Lower lobe of right lung (tissue), 2 donors: Measurements from ENCODE around the gene SERPINI2. TPM values are rescaled to one million over a fixed set of nuclear protein-coding genes. Genes with fewer than 3 reads are reported as not detected.
A peak's percentile ranks its signal among the peaks of the same experiment; 100 is the strongest.

Experiments
- ATAC-seq, 2 donors: fragments of 200-7000 bp; cut with Tn5 transposase; one replicate each; pipeline ENCODE4 v1.9.1; 2020 to 2022; ENCODE audit warnings: mild to moderate bottlenecking in 2 of 2, moderate library complexity in 2 of 2
- DNase-seq: peaks from one replicate; pipeline ENCODE4 v3.0.0-alpha.2; 2020
- H3K27ac ChIP-seq: fragments of 200-600 bp; one replicate; pipeline ENCODE4 v1.8.0; 2022
- H3K27me3 ChIP-seq: fragments of 200-600 bp; one replicate; pipeline ENCODE4 v1.8.0; 2022; ENCODE audit warnings: low read depth
- H3K36me3 ChIP-seq: fragments of 200-600 bp; one replicate; pipeline ENCODE4 v1.8.0; 2022; ENCODE audit warnings: mild to moderate bottlenecking
- H3K4me1 ChIP-seq: fragments of 200-600 bp; one replicate; pipeline ENCODE4 v1.8.0; 2022
- H3K4me3 ChIP-seq: fragments of 200-600 bp; one replicate; pipeline ENCODE4 v1.8.0; 2022; ENCODE audit warnings: mild to moderate bottlenecking
- H3K9me3 ChIP-seq: fragments of 200-600 bp; one replicate; pipeline ENCODE4 v1.8.0; 2022
- intact Hi-C: fragments of 100-400 bp; cut with DNase I; formaldehyde crosslinking; loops from one replicate; pipeline ENCODE4 v1.11.0; 2022
- total RNA-seq: library from RNA; stranded (reverse); fragmentation: NEBNext Ultra II Directional; extraction: Animal tissue kit (Norgen Biotek cat#: 25700); gene quantifications from one replicate; pipeline ENCODE4 v1.2.1, GENCODE V29; 2021
- TF ChIP-seq, protein P1 (sequence below): fragments of 200-600 bp; IDR thresholded peaks from one replicate; pipeline ENCODE4 v1.8.0; 2022; ENCODE audit warnings: antibody characterized with exemption, mild to moderate bottlenecking
- donor health status: DM: no; HTN: yes; CAD: no; lungs with severe emphysema.

SERPINI2 gene
- total RNA-seq, 1 donor from 2014 or later = 2.3 TPM

DNA sequence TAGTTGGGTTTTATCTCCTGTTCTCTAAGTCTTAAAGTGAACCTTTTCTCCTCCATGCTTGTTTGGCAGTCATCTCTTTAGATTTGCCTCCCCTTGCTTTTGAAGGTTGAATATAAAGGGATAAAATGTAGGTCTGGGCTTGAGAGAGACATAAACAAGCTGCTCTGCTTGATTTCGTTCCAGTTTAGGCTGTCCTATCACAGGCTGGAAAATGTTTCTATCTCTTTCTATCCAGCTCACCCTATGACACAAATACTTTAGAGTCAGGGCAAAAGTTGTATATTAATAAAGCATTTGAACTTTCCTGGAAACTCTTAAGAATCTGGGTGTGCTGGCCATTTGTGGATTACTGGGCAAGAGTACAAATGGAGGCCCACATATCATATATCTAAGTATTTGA, 64.2 kb downstream of the SERPINI2 start:
- no peak overlapping the region for H3K4me3 ChIP-seq
- H3K9me3 ChIP-seq = no peaks in the 10 kb centered on the region
- intact Hi-C loops = no loop called here
- H3K36me3 ChIP-seq = no peaks in the 10 kb centered on the region
- DNase-seq = no peak
- H3K27me3 ChIP-seq = no peaks in the 10 kb centered on the region
- H3K4me1 ChIP-seq = no peaks in the 10 kb centered on the region
- ATAC-seq = no peak
- H3K27ac ChIP-seq = no peak overlapping the region
- TF ChIP-seq, protein P1, sequence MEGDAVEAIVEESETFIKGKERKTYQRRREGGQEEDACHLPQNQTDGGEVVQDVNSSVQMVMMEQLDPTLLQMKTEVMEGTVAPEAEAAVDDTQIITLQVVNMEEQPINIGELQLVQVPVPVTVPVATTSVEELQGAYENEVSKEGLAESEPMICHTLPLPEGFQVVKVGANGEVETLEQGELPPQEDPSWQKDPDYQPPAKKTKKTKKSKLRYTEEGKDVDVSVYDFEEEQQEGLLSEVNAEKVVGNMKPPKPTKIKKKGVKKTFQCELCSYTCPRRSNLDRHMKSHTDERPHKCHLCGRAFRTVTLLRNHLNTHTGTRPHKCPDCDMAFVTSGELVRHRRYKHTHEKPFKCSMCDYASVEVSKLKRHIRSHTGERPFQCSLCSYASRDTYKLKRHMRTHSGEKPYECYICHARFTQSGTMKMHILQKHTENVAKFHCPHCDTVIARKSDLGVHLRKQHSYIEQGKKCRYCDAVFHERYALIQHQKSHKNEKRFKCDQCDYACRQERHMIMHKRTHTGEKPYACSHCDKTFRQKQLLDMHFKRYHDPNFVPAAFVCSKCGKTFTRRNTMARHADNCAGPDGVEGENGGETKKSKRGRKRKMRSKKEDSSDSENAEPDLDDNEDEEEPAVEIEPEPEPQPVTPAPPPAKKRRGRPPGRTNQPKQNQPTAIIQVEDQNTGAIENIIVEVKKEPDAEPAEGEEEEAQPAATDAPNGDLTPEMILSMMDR = no peak

DNA sequence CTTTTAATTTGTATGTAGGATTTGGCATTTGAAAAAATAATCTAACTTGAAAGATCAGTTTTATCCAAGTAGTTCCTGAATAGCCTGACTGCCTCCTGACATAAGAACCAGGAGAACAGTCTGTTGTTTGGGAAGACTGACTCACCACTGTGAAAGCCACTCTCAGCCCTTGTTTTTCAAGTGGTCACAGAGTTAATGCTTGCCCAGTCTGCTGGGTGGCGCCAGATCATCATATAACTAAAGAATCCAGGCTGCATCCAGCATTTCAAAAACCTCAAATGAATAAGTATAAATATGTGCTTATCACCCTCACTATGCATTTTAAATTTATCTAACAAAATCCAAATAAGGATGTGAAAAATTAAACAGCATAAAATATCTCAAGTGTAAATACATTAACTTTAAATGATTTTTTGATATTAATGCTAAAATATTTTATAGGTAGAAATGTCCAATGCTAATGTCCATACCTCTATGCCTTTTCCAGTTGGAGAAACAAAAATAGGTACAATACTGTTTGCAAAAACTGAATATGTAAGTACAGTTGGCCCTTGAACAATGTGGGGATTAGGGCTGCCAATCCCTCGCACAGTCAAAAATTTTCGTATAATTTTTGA, 66.9 kb downstream of the SERPINI2 start:
- ATAC-seq = peak; percentile 85 to 89
- no peak overlapping the region for H3K4me3 ChIP-seq
- no peak for DNase-seq
- H3K27me3 ChIP-seq = no peaks in the 10 kb centered on the region
- intact Hi-C loops = no loop called here
- no peaks in the 10 kb centered on the region for H3K4me1 ChIP-seq
- TF ChIP-seq, protein P1 = peak; percentile 27
- H3K27ac ChIP-seq = no peak overlapping the region
- H3K9me3 ChIP-seq = no peaks in the 10 kb centered on the region
- H3K36me3 ChIP-seq = no peaks in the 10 kb centered on the region

DNA sequence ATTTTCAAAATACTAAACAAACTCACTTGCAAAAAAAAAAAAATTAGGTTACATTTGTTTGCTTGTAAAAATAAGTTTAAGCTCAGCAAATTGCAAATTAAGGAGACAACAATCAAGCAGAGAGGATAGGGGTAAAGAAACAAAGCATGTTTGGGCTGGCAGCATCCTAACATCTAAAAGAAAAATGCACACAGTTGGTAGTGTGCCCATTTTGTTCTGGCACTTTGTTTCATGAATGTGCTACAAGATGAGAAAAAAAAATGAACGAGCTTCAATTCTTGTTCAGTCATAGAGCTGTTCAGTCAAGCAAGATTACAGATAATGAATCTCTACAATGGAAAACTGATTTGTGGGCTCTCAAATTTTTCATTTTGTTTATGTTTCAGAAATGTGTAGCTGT, 76.0 kb downstream of the SERPINI2 start:
- ATAC-seq = no peak
- Histone ChIP-seq H3K27me3 (no peaks in the 10 kb centered on the region), H3K4me3 (no peak overlapping the region), H3K27ac (no peak overlapping the region), H3K9me3 (no peaks in the 10 kb centered on the region), H3K4me1 (no peaks in the 10 kb centered on the region), H3K36me3 (no peaks in the 10 kb centered on the region)
- no peak for DNase-seq
- intact Hi-C loops = no loop called here
- TF ChIP-seq, protein P1 = no peak

DNA sequence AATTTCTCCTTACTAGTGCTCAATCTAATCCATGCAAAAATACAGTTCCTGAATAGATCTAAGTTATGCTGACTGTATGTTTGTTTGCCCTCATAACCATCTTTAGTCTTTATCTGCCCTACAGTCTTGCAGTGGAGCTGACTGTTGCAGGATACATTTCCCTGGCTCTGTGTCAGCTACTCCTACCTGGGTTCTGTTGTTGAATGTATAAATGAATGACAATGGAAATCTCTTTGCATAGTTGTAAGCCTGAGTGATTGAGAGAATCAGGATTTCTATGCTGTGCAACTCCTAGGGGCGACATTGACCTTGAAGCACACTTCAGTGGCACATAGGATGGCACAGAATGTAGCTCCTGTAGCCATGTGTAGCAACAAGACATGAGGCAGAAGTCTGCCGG, 77.8 kb downstream of the SERPINI2 start:
- intact Hi-C loops = no loop called here
- no peak for ATAC-seq
- no peak overlapping the region for H3K27ac ChIP-seq

DNA sequence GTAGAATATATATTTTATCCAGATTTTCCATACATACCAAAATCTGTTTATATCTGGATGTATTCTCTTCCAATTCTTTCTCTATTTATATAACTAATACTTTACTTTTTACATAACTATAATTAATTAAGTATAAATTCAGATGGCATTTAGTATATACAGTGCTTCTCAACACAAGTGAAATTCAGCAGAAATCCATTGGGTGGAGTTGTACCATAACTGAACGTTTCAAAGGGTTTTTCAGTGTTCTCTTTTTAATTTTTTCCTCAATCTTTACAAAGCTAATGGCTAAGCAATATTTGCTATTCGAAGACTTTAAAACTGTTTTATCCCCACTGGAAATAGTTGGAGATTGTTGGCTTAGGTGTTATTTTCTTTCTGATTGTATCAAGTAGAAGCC, 79.8 kb downstream of the SERPINI2 start:
- ATAC-seq = no peak
- intact Hi-C loops = no loop called here
- Histone ChIP-seq H3K4me1 (no peaks in the 10 kb centered on the region), H3K27me3 (no peaks in the 10 kb centered on the region), H3K9me3 (no peaks in the 10 kb centered on the region), H3K27ac (no peak overlapping the region), H3K4me3 (no peak overlapping the region), H3K36me3 (no peaks in the 10 kb centered on the region)
- TF ChIP-seq, protein P1 = no peak
- DNase-seq = no peak

More for the DNA sequence above, 77.8 kb downstream of the SERPINI2 start:
- Histone ChIP-seq H3K4me1 (no peaks in the 10 kb centered on the region), H3K9me3 (no peaks in the 10 kb centered on the region), H3K36me3 (no peaks in the 10 kb centered on the region), H3K4me3 (no peak overlapping the region), H3K27me3 (no peaks in the 10 kb centered on the region)
- TF ChIP-seq, protein P1 = no peak
- no peak for DNase-seq

Other genes starting within 250 kb of the SERPINI2 start
- gene ZBBX, start 93.7 kb downstream of the SERPINI2 start, total RNA-seq = 15.2 TPM
- 13.9 TPM for gene WDR49, start 179.9 kb upstream of the SERPINI2 start, total RNA-seq